ENCODE data around the gene CCT8.

DNA sequence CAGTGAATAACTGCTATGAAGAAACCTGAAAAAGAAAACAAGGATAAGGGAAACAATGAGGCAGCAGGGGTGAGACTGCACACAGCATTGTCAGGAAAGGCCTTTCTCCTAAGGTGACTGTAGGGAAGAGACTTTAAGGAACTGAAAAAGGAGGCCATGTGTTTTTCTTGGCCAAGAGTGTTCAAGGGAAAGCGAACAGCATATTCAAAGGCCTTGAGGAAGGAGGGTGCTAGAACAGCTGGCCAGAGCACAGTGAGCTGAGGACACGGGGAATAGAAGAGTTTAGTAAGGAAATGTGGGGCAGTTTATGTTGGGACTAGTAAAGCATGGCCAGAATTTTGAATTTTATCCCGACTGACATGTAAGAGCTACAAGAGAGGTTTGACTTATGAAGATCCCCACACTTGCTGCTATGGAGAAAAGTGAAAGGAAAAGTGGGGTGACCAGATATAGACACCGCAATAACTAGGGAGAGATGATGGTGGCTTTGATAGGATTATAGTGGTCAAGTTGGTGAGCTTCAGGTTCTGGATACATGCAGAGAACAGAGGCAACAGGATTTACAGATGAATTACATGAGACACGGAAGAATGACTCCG, 55.7 kb downstream of the CCT8 start:
- TF ChIP-seq TAF1 (IDR thresholded peaks at IDR 0.05; ENCODE audit: borderline replicate concordance, insufficient read depth, low read length) (no peak), POLR2AphosphoS5 (IDR thresholded peaks at IDR 0.05; ENCODE audit: low read depth, low read length) (no peak)

All from PFSK-1 (cell line).